DMS 273 (cell line): Measurements from ENCODE around the gene EHMT1.

Experiments used
- DNase-seq: peaks from one replicate; lab custom pipeline; 2025; ENCODE audit not compliant: unreplicated experiment; lab: John Stamatoyannopoulos, UW

Gene EHMT1

GRCh38 chr9:137781906-137782585 lies 163.2 kb downstream of the EHMT1 start:
- DNase-seq: no peak

- no peak for DNase-seq
Measured at GRCh38 chr9:137783521-137783920, 164.7 kb downstream of the EHMT1 start.

DNA sequence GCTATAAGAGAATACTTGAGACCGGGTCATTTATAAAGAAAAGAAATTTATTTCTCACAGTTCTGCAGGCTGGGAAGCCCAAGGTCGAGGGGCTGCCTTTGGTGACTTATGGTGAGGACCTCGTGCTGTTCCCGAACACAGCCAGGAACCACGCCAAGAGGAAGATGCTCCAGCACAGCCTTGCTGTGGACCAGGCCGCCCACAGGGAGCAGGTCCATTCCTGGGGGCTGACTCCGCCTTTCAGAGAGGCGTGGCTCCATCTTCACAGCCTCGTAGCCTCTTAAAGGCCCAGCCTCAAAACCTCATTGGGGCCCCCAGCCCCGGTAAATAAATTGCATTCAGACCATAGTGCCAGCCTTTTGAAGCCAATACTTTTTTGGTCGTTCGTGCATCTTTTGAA lies 165.2 kb downstream of the EHMT1 start:
- DNase-seq: no peak

DNA sequence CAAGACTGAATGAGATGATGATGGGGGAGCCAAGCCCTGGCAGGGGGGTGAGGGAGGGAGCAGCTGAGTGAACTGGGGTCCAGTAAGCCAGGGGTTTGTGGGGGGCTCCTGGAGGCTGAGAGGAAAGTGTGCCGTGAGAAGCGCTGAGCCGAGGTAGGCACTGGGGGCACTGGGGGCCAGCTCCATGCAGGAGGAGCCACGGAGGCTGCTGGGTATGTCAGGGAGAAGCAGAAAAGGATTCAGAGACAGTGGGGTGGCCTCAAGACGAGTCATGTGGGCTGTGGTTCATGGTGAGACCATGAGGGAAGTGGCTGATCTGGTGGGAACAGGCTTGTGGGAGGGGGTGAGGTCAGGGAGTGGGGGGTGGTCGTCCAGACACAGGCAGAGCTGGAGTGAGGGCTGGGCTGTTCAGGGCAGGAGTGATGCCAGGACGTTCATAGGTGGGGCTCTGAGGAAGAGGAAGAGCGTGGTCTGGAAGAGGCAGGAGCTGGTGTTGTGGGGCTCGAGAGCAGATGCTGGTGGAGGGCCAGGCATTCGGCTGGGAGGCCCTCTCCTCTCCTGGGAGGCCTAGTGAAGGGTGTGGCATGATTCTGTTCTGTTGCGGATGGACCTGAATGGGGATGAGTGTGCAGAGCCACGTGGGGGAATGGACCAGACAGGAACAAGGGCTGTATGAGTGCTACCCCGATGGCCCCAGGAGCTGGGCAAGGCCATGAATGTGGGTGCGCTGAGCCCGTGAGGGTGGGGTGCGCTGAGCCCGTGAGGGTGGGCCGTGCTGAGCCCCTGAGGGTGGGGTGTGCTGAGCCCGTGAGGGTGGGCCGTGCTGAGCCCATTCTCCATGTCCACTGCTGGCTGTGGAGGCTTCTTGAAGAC lies 166.1 kb downstream of the EHMT1 start:
- no peak for DNase-seq

DNA sequence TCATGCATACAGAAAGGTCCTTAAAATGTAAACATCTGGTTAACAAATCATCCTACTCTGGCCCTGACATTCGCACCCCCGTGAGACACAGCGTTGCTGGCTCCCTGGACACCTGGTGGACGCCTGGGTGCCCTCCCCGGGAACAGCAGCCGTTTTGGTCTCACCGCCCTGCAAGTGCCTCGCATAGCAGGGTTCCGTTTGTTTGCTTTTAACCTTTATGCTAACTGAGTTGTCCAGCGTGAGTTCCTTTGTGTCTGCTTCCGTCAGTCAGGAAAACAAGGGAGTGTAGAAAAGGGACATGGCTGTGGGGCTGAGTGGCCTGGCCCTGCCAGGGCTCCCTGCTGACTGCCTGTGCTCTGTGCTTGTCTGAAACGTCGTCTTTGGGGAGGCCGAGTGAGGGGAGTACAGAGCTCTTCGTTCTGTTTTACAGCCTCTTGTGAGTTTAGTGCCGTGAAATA lies 166.9 kb downstream of the EHMT1 start:
- DNase-seq: no peak

GRCh38 chr9:137786511-137786920 lies 167.7 kb downstream of the EHMT1 start:
- DNase-seq: no peak

DNA sequence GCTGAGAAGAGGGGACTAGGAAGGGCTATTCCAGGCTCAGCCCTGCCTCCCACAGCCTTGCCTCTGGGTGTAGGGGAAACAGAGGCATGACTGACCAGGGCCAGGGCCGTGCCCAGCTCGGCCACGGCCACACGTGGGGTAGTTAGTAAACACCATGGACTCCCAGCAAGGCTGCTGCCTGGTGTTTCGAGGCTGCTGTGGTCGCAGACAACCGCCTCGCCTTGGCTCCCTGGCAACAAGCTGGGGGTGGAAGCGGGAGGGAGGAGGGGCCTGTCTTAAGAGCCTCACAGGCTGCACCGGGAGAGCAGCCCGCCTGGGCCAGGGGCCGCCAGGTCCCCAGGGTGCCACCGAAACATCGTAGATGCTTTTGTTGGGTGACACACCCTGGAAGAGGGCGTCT lies 168.6 kb downstream of the EHMT1 start:
- DNase-seq: no peak

- DNase-seq: no peak
Measured at GRCh38 chr9:137787786-137788505, 169.1 kb downstream of the EHMT1 start.

DNA sequence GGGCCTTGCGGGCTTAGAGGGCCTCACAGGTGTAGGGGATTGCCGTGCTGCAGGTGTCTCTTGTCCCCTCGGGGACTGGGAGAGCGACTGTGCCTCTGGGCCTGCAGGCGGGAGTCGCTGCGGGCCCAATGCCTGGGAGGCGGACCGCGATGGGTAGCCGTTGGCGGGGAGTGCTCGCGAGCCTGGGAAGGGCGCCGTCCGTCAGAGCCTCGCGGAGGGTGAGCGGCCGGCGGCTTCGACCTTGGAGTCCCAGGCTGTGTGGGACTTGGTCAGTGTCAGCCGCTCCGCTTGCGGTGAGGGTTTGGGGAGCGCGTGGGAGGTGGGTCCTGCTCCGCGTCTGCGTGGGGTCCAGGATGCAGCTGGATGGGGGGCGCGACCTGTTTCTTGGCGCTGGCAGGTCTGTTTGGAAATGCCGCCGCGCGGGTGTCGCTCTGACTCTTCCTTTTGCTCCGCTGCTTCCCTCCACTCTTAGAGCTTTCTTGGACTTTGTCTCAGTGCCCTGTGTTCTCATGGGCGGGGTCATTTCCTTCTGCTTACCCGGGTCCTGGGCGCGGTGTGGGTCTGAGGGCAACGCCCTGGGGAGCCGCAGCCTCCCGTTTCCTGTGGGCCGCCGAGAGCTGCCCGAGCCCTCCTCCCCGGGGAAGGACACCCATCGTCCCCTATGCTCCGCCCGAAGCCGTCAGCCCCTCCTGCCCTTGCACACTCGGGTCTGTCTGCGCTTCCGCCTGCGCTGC lies 169.9 kb downstream of the EHMT1 start:
- no peak for DNase-seq

DNA sequence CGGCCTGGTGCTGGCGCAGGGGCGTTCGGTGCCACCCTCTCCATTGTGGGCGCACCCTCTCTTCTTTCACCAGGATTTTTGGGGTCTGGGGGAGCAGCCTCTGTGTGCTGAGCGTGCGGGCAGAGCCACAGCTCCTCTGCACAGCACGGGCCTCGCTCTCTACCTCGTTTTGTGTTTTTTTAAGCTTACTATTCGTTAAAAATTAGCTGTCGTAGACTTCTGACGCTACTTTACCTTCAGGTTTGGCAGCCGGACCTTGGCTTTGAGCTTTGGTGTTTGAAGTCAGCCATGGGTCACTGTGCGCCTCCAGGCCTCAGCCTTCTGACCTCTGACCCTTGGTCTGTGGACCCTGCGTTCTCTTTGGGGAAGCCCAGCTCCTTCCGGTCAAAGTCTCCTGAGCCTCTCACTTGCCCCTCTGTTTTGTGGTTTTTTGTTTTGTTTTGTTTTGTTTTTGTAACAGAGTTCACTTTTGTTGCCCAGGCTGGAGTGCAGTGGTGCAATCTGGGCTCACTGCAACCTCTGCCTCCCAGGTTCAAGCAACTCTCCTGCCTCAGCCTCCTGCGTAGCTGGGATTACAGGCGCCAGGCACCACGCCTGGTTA lies 170.6 kb downstream of the EHMT1 start:
- no peak for DNase-seq

- DNase-seq: no peak
Measured at GRCh38 chr9:137791947-137792346, 173.1 kb downstream of the EHMT1 start.

DNA sequence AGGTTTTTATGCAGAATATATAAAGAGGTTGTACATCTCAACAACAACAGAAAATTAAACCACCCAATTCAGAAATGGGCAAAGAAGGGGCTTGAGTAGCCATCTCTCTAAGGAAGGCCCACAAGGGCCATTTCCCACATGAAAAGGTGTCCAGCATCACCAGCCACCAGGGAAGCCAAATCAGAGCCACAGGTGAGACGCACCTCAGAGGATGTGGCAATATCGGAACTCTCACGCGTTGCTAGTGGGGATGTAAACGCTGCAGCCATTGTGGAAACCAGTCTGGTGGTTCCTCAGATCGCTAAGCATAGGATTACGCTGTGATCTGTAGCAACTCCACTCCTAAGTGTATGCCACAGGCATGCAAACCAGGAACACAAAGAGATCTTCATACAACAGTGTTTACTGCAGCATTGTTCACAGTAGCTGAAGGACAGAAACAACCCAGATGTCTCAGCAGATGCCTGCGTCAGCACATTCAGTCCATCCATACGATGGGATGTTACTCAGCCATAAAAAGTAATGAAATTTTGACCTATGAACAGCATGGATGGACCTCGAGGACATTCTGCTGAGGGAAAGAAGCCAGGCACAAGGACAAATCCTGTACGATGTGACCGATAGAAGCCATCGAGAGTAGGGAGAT lies 174.5 kb downstream of the EHMT1 start:
- no peak for DNase-seq

GRCh38 chr9:137795156-137795666 lies 176.4 kb downstream of the EHMT1 start:
- DNase-seq: no peak

- no peak for DNase-seq
Measured at GRCh38 chr9:137797206-137798120, 178.7 kb downstream of the EHMT1 start.

DNA sequence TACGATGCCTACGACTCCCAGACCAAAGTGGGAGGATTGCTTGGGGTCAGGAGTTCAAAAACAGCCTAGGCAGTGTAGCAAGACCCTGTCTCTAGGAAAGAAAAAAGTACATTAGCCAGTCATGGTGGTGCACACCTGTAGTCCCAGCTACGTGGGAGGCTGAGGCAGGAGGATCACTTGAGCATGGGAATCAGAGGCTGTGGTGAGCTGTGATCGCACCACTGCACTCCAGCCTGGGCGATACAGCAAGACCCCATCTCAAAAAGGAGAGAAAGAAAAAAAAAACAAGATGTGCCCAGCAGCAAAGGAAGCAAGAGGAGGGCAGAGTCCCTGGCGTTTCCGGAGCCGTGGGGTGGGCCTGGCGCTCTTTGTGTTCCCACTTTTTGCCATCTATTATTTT lies 179.3 kb downstream of the EHMT1 start:
- DNase-seq: no peak

DNA sequence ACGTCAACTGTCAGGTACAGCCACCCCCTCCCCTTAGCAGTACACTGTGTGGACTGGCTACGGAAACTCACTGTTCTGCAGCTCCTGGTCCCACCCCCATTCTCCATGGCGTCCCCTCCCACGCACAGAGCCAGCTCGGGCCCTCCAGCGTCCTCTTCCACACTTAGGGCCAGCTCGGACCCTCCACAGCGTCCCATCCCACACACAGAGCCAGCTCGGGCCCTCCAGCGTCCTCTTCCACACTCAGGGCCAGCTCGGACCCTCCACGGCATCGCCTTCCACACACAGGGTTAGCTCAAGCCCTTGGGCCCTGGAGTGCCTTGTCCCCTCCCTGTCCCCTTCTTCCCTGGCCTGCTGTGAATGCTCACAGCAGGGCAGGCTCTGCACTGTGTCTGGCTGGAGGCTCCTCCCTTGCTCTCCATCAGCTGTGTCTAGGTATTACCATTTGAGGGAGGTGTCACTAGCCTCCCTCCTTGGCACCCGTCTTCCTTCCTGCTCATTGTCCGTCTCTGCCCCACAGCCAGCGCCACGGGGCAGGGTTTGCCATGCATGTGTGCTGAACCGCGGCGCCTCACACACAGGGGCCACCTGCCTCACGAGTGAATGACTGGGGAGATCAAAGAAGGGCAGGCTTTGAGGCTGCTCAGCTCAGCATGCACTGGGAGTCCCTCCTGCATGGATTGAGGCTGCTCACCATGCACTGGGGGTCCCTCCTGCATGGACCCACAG lies 180.3 kb downstream of the EHMT1 start:
- no peak for DNase-seq

DNA sequence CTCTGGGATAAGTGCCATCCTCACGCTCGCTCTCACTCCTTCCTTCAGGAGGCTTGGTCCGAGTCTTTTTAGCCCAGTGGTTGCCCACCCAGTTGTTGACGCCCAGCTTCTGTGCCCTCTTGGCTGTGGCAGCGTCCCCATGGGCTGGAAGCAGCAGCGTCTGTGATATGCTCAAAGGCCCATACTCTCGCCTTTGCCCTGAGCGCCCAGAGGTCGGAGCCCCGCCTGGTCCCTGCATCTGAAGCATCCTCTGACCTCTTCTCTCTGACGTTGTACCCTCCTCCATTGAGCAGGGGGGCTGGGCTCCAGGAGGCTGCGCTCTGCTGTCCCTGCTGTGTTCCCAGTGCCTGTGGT lies 180.8 kb downstream of the EHMT1 start:
- DNase-seq: no peak
